ENCODE data around the gene ZFHX3. TPM values are rescaled to one million over a fixed set of nuclear protein-coding genes. Genes with fewer than 3 reads are reported as not detected.

ZFHX3 gene
- total and polyA plus RNA-seq, 10 of the 15 experiments (the other 5 are each of a cell fraction or from before 2014, with no cell fraction given) = 0.68 to 8.6 (median 2.0) TPM

GRCh38 chr16:73054813-73055482 lies 7.0 kb upstream of the ZFHX3 start:
- CTCF ChIA-PET = interaction anchor here (0.6 to 4.6 kb wide), 3 partner anchors 17 to 496 kb away, joined by 3 to 21 read pairs (median 3); no protein-coding TSS in a partner anchor
- RAD21 ChIA-PET (ENCODE audit: unreplicated experiment) = interaction anchor here (0.7 to 0.8 kb wide), 3 partner anchors 11 to 222 kb away, joined by 3 read pairs; no protein-coding TSS in a partner anchor
- BruUV-seq (replicated peaks) = no TSS peak
- WGBS (ENCODE audit: insufficient coverage, insufficient replicate concordance, low lambda C conversion rate, missing lambda C conversion rate) = 0% methylated on average over 4 of the region's 5 CpGs
- POLR2A ChIA-PET = interaction anchor here (0.9 to 1.1 kb wide), 3 partner anchors 11 to 41 kb away, joined by 4 read pairs; no protein-coding TSS in a partner anchor
- in situ Hi-C loops (cut with MboI) (no loop called here), intact Hi-C loops (cut with micrococcal nuclease; ENCODE audit: unreplicated experiment) (loop anchor here (5.0 kb wide), 2 partner anchors 223 to 553 kb away; no protein-coding TSS in a partner anchor)
- no peaks in the 10 kb centered on the region; the same call in none of the 2 replicates for H3K79me2 ChIP-seq (ENCODE audit: control insufficient read depth, insufficient read depth, low read length)
- no peak overlapping the region for H3K27ac ChIP-seq (ENCODE audit: control insufficient read depth, insufficient read depth)
- ATAC-seq = peak; percentile 35
- no peak for FAIRE-seq
- H3K9me3 ChIP-seq (replicated peaks; ENCODE audit: control insufficient read depth, insufficient read depth, low read length) = no peaks in the 10 kb centered on the region
- no peak overlapping the region for H3K4me3 ChIP-seq
- peaks cover 13% of the 10 kb centered on the region for H3K4me1 ChIP-seq (ENCODE audit: control insufficient read depth, insufficient read depth, low read length)
- peak; percentile 64 for TF ChIP-seq RUNX3 (IDR thresholded peaks at IDR 0.05; ENCODE audit: low read length)
- TF ChIP-seq ZSCAN29 (IDR thresholded peaks at IDR 0.05) = peak; percentile 84
- no peak for TF ChIP-seq STAT1 (conservative IDR thresholded peaks at IDR 0.05)
- H2AFZ ChIP-seq (ENCODE audit: control insufficient read depth, low read depth, low read length) = no peak overlapping the region
- no peak for DNase-seq (ENCODE audit: low read depth, low spot score)
- H3K9ac ChIP-seq (ENCODE audit: control insufficient read depth, insufficient read depth, low read length) = no peak overlapping the region
- SMC1A ChIA-PET (ENCODE audit: uncharacterized antibody, unreplicated experiment) = interaction anchor here (1.0 to 1.6 kb wide), 3 partner anchors 17 to 222 kb away, joined by 3 to 5 read pairs (median 3); no protein-coding TSS in a partner anchor
- no peaks in the 10 kb centered on the region for H3K36me3 ChIP-seq (ENCODE audit: control insufficient read depth in 2 of 2, insufficient read depth in 2 of 2, low read length in 1 of 2)
- H4K20me1 ChIP-seq (ENCODE audit: control insufficient read depth, insufficient read depth) = no peaks in the 10 kb centered on the region
- H3K4me2 ChIP-seq (ENCODE audit: control insufficient read depth, insufficient read depth) = peak overlapping the region; percentile 6
- H3K27me3 ChIP-seq (replicated peaks in 1 of 2; ENCODE audit: control insufficient read depth in 2 of 2, insufficient read depth in 2 of 2, low read length in 1 of 2) = no peaks in the 10 kb centered on the region

- no peak overlapping the region for H3K27ac ChIP-seq (ENCODE audit: control insufficient read depth, insufficient read depth)
- no peak overlapping the region for H3K4me3 ChIP-seq
- ChIA-PET RAD21 (ENCODE audit: unreplicated experiment) (interaction anchor here (0.7 to 1.3 kb wide), 2 partner anchors 18 to 118 kb away, joined by 3 to 4 read pairs; no protein-coding TSS in a partner anchor), POLR2A (interaction anchor here (0.9 to 1.1 kb wide), 3 partner anchors 10 to 41 kb away, joined by 4 read pairs; no protein-coding TSS in a partner anchor), SMC1A (ENCODE audit: uncharacterized antibody, unreplicated experiment) (interaction anchor here (1.0 to 1.6 kb wide), 3 partner anchors 17 to 221 kb away, joined by 3 to 5 read pairs (median 3); no protein-coding TSS in a partner anchor), CTCF (interaction anchor here (0.6 to 4.6 kb wide), 2 partner anchors 222 to 495 kb away, joined by 3 to 21 read pairs; no protein-coding TSS in a partner anchor)
- H3K36me3 ChIP-seq (ENCODE audit: control insufficient read depth in 2 of 2, insufficient read depth in 2 of 2, low read length in 1 of 2) = no peaks in the 10 kb centered on the region
- ATAC-seq (no peak), FAIRE-seq (no peak), DNase-seq (ENCODE audit: low read depth, low spot score) (no peak)
- H4K20me1 ChIP-seq (ENCODE audit: control insufficient read depth, insufficient read depth) = no peaks in the 10 kb centered on the region
- no peak overlapping the region for H3K9ac ChIP-seq (ENCODE audit: control insufficient read depth, insufficient read depth, low read length)
- no peaks in the 10 kb centered on the region for H3K9me3 ChIP-seq (replicated peaks; ENCODE audit: control insufficient read depth, insufficient read depth, low read length)
- H2AFZ ChIP-seq (ENCODE audit: control insufficient read depth, low read depth, low read length) = no peak overlapping the region
- no TSS peak for BruUV-seq (replicated peaks)
- H3K4me2 ChIP-seq (ENCODE audit: control insufficient read depth, insufficient read depth) = 0 out of 2 replicates have a peak overlapping the region, but pooled peaks have one; percentile 6
- in situ Hi-C loops (cut with MboI) = no loop called here
- 62% methylated on average over 6 of the region's 6 CpGs for WGBS (ENCODE audit: insufficient coverage, insufficient replicate concordance, low lambda C conversion rate, missing lambda C conversion rate)
- H3K27me3 ChIP-seq (replicated peaks in 1 of 2; ENCODE audit: control insufficient read depth in 2 of 2, insufficient read depth in 2 of 2, low read length in 1 of 2) = no peaks in the 10 kb centered on the region
- intact Hi-C loops (cut with micrococcal nuclease; ENCODE audit: unreplicated experiment) = no loop called here
- no peaks in the 10 kb centered on the region; the same call in none of the 2 replicates for H3K79me2 ChIP-seq (ENCODE audit: control insufficient read depth, insufficient read depth, low read length)
- peaks cover 13% of the 10 kb centered on the region for H3K4me1 ChIP-seq (ENCODE audit: control insufficient read depth, insufficient read depth, low read length)
- TF ChIP-seq BRCA1 (IDR thresholded peaks at IDR 0.05; ENCODE audit: low read depth, low read length) (no peak), MEF2B (IDR thresholded peaks at IDR 0.05; ENCODE audit: partially characterized antibody, poor library complexity, severe bottlenecking) (no peak), BCLAF1 (IDR thresholded peaks at IDR 0.05) (no peak), SMARCA5 (IDR thresholded peaks at IDR 0.05) (no peak), KAT2A (conservative IDR thresholded peaks at IDR 0.05; ENCODE audit: control insufficient read depth, low read depth, low read length) (no peak), ZNF217 (IDR thresholded peaks at IDR 0.05) (no peak), JUND (IDR thresholded peaks at IDR 0.05; ENCODE audit: low read depth, low read length) (no peak), ZNF24 (IDR thresholded peaks at IDR 0.05) (no peak), CHD1 (IDR thresholded peaks at IDR 0.05; ENCODE audit: low read depth, low read length) (no peak), MTA2 (IDR thresholded peaks at IDR 0.05; ENCODE audit: low read depth) (no peak), NFXL1 (IDR thresholded peaks at IDR 0.05; ENCODE audit: borderline replicate concordance) (no peak), POLR2AphosphoS2 (IDR thresholded peaks at IDR 0.05; ENCODE audit: low read depth, low read length) (no peak), CREM (IDR thresholded peaks at IDR 0.05; ENCODE audit: low read depth) (no peak)
These were observed 6.5 kb upstream of the ZFHX3 start for GRCh38 chr16:73054498-73054812.
